RKO (cell line): ENCODE results near the gene CD1C.
"Not testable (repeated sequence)": the region's sequence is repeated elsewhere in the genome, so short reads cannot be mapped to it uniquely, and the experiment has no call there.

Experiments used
- DNase-seq: peaks from one replicate; pipeline ENCODE4 v3.0.0-alpha.2; 2016; ENCODE audit warnings: low spot score

The CD1C gene

GRCh38 chr1:158329300-158329699 is 39.6 kb downstream of the CD1C start:
- no peak for DNase-seq

GRCh38 chr1:158329733-158330132 is 40.0 kb downstream of the CD1C start:
- peak; percentile 37 for DNase-seq

- DNase-seq = no peak
Observed at GRCh38 chr1:158330391-158331105, 40.8 kb downstream of the CD1C start.

GRCh38 chr1:158331106-158331425 is 41.3 kb downstream of the CD1C start:
- no peak for DNase-seq

GRCh38 chr1:158331481-158332150 is 41.9 kb downstream of the CD1C start, which contains the start of gene CD1B:
TSS of gene CD1B (minus strand) at chr1:158331531. CDS start at chr1:158331423, 108 bp downstream.
- DNase-seq = no peak

- DNase-seq = no peak
Observed at GRCh38 chr1:158333405-158334155, 43.9 kb downstream of the CD1C start.

- no peak for DNase-seq
Observed at GRCh38 chr1:158334526-158335212, 44.9 kb downstream of the CD1C start.

GRCh38 chr1:158335213-158335532 is 45.5 kb downstream of the CD1C start:
- DNase-seq = no peak

- not testable (repeated sequence) for DNase-seq
Observed at GRCh38 chr1:158336413-158336812, 46.7 kb downstream of the CD1C start.
